ENCODE results near the gene FBXO21.
"Not testable (repeated sequence)": the region's sequence is repeated elsewhere in the genome, so short reads cannot be mapped to it uniquely, and the experiment has no call there.

DNA sequence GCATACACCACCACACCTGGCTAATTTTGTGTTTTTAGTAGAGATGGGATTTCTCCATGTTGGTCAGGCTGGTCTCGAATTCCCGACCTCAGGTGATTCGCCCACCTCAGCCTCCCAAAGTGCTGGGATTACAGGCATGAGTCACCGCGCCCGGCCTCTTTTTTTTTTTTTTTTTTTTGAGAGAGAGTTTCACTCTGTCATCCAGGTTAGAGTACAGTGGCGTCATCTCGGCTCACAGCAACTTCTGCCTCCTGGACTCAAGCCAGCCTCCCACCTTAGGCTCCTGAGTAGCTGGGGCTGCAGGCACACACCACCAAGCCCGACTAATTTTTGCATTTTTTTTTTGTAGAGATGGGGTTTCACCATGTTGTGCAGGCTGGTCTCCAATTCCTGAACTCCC is 4.8 kb upstream of the FBXO21 start:
- not testable (repeated sequence) for TF ChIP-seq CTCF (conservative IDR thresholded peaks at IDR 0.05; ENCODE audit: low read depth, low read length); EZH2phosphoT487 (IDR thresholded peaks at IDR 0.05; ENCODE audit: borderline replicate concordance, low read length); EZH2 (IDR thresholded peaks at IDR 0.05; ENCODE audit: low read length, unreplicated experiment)
